ENCODE data around the gene SMKR1. TPM values are rescaled to one million over a fixed set of nuclear protein-coding genes. Genes with fewer than 3 reads are reported as not detected.

The SMKR1 gene
- total and polyA plus RNA-seq, 2 of the 8 experiments (the other 6 are each of a cell fraction or from before 2014, with no cell fraction given): 0.39 to 1.6 TPM

- H3K4me2 ChIP-seq (ENCODE audit: insufficient read depth in 1 of 2, low read depth in 2 of 2, low read length in 2 of 2): no peak overlapping the region
- ChIA-PET POLR2A (ENCODE audit: partially characterized antibody) (interaction anchor here (0.7 to 1.8 kb wide), 3 partner anchors 13 to 224 kb away, joined by 3 to 4 read pairs (median 4); no protein-coding TSS in a partner anchor), CTCF (ENCODE audit: partially characterized antibody) (interaction anchor here (1.2 kb wide), 1 partner anchor 10 kb away, joined by 4 read pairs; no protein-coding TSS in a partner anchor)
- no peak overlapping the region for H4K5ac ChIP-seq (ENCODE audit: insufficient read length, low read depth, low read length)
- no peak overlapping the region for H2BK20ac ChIP-seq (ENCODE audit: low read length)
- H3K36me3 ChIP-seq (ENCODE audit: control insufficient read depth in 2 of 4, insufficient read depth in 4 of 4, low read length in 3 of 4): peaks cover 6 to 54% (median 18%) of the 10 kb centered on the region in 4 experiments; a peak in 7 of 8 replicates
- no peaks in the 10 kb centered on the region for H3K4me1 ChIP-seq (replicated peaks in 1 of 4; ENCODE audit: control insufficient read depth in 3 of 4, insufficient read depth in 4 of 4, low read length in 3 of 4)
- no peaks in the 10 kb centered on the region for H3K23me2 ChIP-seq (ENCODE audit: low read depth, low read length)
- no peak overlapping the region for H3K4me3 ChIP-seq (ENCODE audit: extremely low read depth in 1 of 4, insufficient read depth in 2 of 4, low read depth in 3 of 4, low read length in 4 of 4)
- no peaks in the 10 kb centered on the region for H3K79me1 ChIP-seq (ENCODE audit: low read depth, low read length)
- H2BK5ac ChIP-seq (ENCODE audit: low read depth, low read length): no peak overlapping the region
- no peak overlapping the region for H2AK5ac ChIP-seq (ENCODE audit: low read depth, low read length)
- no peak overlapping the region for H4K8ac ChIP-seq (ENCODE audit: extremely low read depth, insufficient read depth, low read length)
- H3K18ac ChIP-seq (ENCODE audit: extremely low read depth, low read length): no peak overlapping the region
- H3K79me2 ChIP-seq (ENCODE audit: control insufficient read depth in 1 of 2, insufficient read depth in 2 of 2, low read length in 2 of 2): no peaks in the 10 kb centered on the region; a peak in 1 of 4 replicates
- H3K27ac ChIP-seq (ENCODE audit: low read depth, low read length): no peak overlapping the region
- no peak overlapping the region for H3K56ac ChIP-seq (replicated peaks; ENCODE audit: insufficient read length, low read depth, low read length)
- H3K9ac ChIP-seq (replicated peaks in 1 of 4; ENCODE audit: extremely low read depth in 1 of 4, low read depth in 3 of 4, low read length in 3 of 4): no peak overlapping the region
- 88% methylated on average over 4 of the region's 4 CpGs; no CpG with 5 or more reads in 1 of the 2 experiments for WGBS, 2 experiments (ENCODE audit: extremely low coverage in 1 of 2, insufficient coverage in 1 of 2, insufficient read length in 1 of 2, insufficient replicate concordance in 2 of 2, low coverage in 1 of 2, low lambda C conversion rate in 2 of 2, missing lambda C conversion rate in 1 of 2)
- H4K20me1 ChIP-seq (replicated peaks in 1 of 2; ENCODE audit: control insufficient read depth in 1 of 2, insufficient read depth in 2 of 2, low read length in 2 of 2): no peaks in the 10 kb centered on the region
- no peaks in the 10 kb centered on the region for H3K9me3 ChIP-seq (ENCODE audit: insufficient read depth in 2 of 2, low read depth in 1 of 2, low read length in 1 of 2)
- no peak overlapping the region for H2BK15ac ChIP-seq (ENCODE audit: low read length)
- no peak overlapping the region for H2BK12ac ChIP-seq (ENCODE audit: low read depth, low read length)
- H4K91ac ChIP-seq (replicated peaks; ENCODE audit: insufficient read length, low read length): no peak overlapping the region
- H3K14ac ChIP-seq (ENCODE audit: insufficient read length): no peak overlapping the region
- no peaks in the 10 kb centered on the region for H3K27me3 ChIP-seq (replicated peaks in 1 of 4; ENCODE audit: control insufficient read depth in 3 of 4, extremely low read depth in 1 of 4, insufficient read depth in 3 of 4, low read length in 3 of 4)
- H3K4ac ChIP-seq (replicated peaks; ENCODE audit: insufficient read length, low read depth, low read length): no peak overlapping the region
- no peak for FAIRE-seq
- DNase-seq (ENCODE audit: low read depth in 1 of 2, low spot score in 2 of 2): no peak
- no peak overlapping the region for H2AFZ ChIP-seq (ENCODE audit: low read length)
- TF ChIP-seq SAP30 (IDR thresholded peaks at IDR 0.05; ENCODE audit: insufficient read depth, insufficient replicate concordance, low read length): no peak
- TF ChIP-seq TEAD4 (IDR thresholded peaks at IDR 0.05; ENCODE audit: low read depth, low read length): no peak
- no peak for TF ChIP-seq BRCA1 (IDR thresholded peaks at IDR 0.05; ENCODE audit: low read depth, low read length)
- no peak for TF ChIP-seq MAFK (IDR thresholded peaks at IDR 0.05; ENCODE audit: low read depth, low read length)
- no peak for TF ChIP-seq SRF (IDR thresholded peaks at IDR 0.05; ENCODE audit: low read depth, low read length)
- TF ChIP-seq SP4 (IDR thresholded peaks at IDR 0.05; ENCODE audit: low read length): no peak
- no peak for TF ChIP-seq GABPA (IDR thresholded peaks at IDR 0.05; ENCODE audit: borderline replicate concordance, insufficient read depth, low read length)
- TF ChIP-seq E2F6 (IDR thresholded peaks at IDR 0.05): no peak
- TF ChIP-seq RAD21 (IDR thresholded peaks at IDR 0.05 in 1 of 2, conservative IDR thresholded peaks at IDR 0.05 in 1 of 2; ENCODE audit: low read depth in 2 of 2, low read length in 2 of 2): no peak
- TF ChIP-seq ZNF274 (IDR thresholded peaks at IDR 0.05; ENCODE audit: borderline replicate concordance, extremely low read depth, low read length): no peak
- H2BK120ac ChIP-seq (replicated peaks; ENCODE audit: low read depth, low read length): no peak overlapping the region
- H3K23ac ChIP-seq (ENCODE audit: insufficient read length): no peak overlapping the region
Measured at GRCh38 chr7:129454249-129454551, 48.1 kb upstream of the SMKR1 start.
